ENCODE results near the gene LAMP1.
"Not testable (repeated sequence)": the region's sequence is repeated elsewhere in the genome, so short reads cannot be mapped to it uniquely, and the experiment has no call there.

LAMP1 gene

GRCh38 chr13:113356596-113356995 is 59.6 kb downstream of the LAMP1 start:
- no peak for DNase-seq (ENCODE audit: low read depth in 2 of 2)

- no peak for DNase-seq (ENCODE audit: low read depth in 2 of 2)
These were observed 60.5 kb downstream of the LAMP1 start for GRCh38 chr13:113357529-113357928.

GRCh38 chr13:113358653-113359190 is 61.7 kb downstream of the LAMP1 start:
- no peak for DNase-seq (ENCODE audit: low read depth in 2 of 2)

- no peak for DNase-seq (ENCODE audit: low read depth in 2 of 2)
These were observed 62.5 kb downstream of the LAMP1 start for GRCh38 chr13:113359571-113359970.

GRCh38 chr13:113360446-113360845 is 63.4 kb downstream of the LAMP1 start:
- no peak for DNase-seq (ENCODE audit: low read depth in 2 of 2)

- DNase-seq (ENCODE audit: low read depth in 2 of 2): no peak
These were observed 64.4 kb downstream of the LAMP1 start for GRCh38 chr13:113361406-113361805.

GRCh38 chr13:113364311-113364889 is 67.4 kb downstream of the LAMP1 start:
- DNase-seq (ENCODE audit: low read depth in 2 of 2): no peak

GRCh38 chr13:113364901-113365582 is 68.0 kb downstream of the LAMP1 start:
- DNase-seq (ENCODE audit: low read depth in 2 of 2): no peak

- DNase-seq (ENCODE audit: low read depth in 2 of 2): no peak
These were observed 68.5 kb downstream of the LAMP1 start for GRCh38 chr13:113365583-113365970.

- no peak for DNase-seq (ENCODE audit: low read depth in 2 of 2)
These were observed 69.0 kb downstream of the LAMP1 start for GRCh38 chr13:113365971-113366588.

- no peak for DNase-seq (ENCODE audit: low read depth in 2 of 2)
These were observed 70.1 kb downstream of the LAMP1 start for GRCh38 chr13:113367020-113367560.

GRCh38 chr13:113367771-113368170 is 70.7 kb downstream of the LAMP1 start:
- DNase-seq (ENCODE audit: low read depth in 2 of 2): no peak

- not testable (repeated sequence) for DNase-seq (ENCODE audit: low read depth in 2 of 2)
These were observed 71.3 kb downstream of the LAMP1 start for GRCh38 chr13:113368353-113368752.

GRCh38 chr13:113369189-113369588 is 72.2 kb downstream of the LAMP1 start:
- DNase-seq (ENCODE audit: low read depth in 2 of 2): no peak

GRCh38 chr13:113369881-113370280 is 72.8 kb downstream of the LAMP1 start:
- DNase-seq (ENCODE audit: low read depth in 2 of 2): no peak

- DNase-seq (ENCODE audit: low read depth in 2 of 2): no peak
These were observed 74.0 kb downstream of the LAMP1 start for GRCh38 chr13:113371061-113371460.

GRCh38 chr13:113371701-113372100 is 74.7 kb downstream of the LAMP1 start:
- not testable (repeated sequence) for DNase-seq (ENCODE audit: low read depth in 2 of 2)
